GM19324 (cell line): ENCODE data around the gene FBN1.

Source experiments
- ATAC-seq: cut with Tn5 transposase; IDR thresholded peaks from one replicate; pipeline ENCODE4 v1.9.1; 2021; ENCODE audit warnings: mild to moderate bottlenecking, moderate library complexity; ENCODE audit not compliant: unreplicated experiment, low FRiP score

Gene FBN1

GRCh38 chr15:48477795-48478360 lies 167.6 kb downstream of the FBN1 start:
- no peak for ATAC-seq

DNA sequence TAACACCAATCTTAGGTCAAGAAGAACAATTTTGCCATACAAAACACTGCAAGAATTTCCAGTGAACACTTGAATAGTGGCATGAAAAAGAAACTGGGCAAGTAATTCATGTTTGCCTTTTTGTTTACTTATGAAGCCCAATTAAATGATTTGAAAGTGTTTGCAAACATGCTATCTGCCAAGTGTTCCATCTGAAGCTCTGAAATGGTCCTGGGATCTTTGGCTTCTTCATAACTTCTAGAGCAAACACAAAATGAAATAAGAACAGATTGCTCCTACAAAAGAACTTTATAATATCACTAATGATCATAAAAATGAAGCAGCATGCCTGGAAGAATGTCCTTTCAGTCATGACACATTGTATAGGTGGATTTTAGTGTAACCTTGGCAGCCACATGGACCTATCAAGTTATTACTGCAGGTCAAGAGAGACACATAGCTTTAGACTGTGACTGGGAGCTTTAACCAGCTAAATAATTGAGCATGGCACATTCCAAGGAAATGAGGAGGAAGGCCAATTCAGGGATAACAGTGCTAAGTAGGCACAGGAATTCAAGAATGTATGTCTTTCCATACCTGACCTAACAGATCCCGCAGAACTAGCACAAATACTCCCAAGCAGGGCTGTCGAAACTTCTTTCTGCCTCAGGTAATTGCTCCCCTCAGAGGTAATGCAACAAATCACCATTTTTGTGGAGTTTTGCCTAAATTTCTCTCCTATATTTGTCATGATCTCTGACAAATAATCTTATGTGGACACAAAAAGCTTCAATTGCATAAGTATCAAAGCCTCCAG lies 169.7 kb downstream of the FBN1 start:
- no peak for ATAC-seq

DNA sequence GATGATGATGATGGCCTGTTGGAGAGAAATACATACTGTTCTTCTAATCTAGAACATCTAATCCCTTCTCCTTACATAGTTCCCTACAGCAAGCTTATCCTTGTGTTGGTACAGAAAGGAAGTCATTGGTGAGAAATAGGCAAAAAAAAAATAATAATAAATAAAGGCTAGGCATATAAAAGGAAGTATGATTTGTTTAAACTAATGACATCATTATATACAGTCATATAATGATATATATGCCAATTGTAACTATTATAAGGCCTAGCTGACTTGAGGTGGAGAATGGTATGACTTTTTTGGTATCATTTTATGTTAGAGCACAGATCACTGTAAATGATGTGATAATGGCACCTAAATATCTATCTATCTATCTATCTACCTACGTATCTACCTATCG lies 171.8 kb downstream of the FBN1 start:
- ATAC-seq, result no peak

GRCh38 chr15:48472756-48473155 lies 172.8 kb downstream of the FBN1 start:
- ATAC-seq, result no peak

DNA sequence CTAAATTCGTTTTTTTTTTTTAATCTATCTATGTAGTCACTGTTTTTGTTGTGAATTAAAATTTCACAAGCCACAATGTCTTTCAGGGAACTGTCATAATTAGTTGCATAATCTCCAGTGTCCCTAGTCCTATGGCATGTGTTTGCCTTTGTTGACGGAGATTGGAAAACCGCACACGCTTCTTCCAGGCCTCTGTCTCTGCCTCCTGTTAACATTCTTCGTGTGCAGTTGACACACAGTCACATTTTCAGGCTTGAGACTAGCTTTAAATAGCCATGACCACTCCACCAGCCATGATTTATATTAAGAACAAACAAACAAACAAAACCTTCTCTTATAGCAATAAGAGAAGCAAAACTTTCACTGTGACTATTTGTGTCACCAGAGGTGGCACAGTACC lies 174.4 kb downstream of the FBN1 start:
- no peak for ATAC-seq

- ATAC-seq, result no peak
These were observed 175.4 kb downstream of the FBN1 start for GRCh38 chr15:48470096-48470495.

DNA sequence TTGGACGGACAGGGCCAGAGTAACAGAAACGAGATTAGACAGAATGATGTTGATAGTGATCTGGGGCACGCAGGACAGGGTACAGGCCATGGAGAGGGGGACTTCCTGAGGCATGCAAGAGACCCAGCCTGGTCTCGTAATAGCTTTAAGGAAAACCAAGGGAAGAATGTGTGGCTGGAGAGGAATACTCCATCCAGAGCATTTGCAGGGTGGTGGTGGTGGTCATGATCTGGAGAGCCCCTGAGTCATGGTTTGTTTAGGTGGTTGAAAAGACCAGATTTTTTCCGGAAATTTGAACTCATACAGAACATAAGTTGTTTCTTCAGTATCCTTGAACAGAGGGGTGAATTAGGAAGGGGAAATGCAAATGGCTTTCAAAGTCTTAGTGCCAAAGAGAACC lies 175.8 kb downstream of the FBN1 start:
- no peak for ATAC-seq

DNA sequence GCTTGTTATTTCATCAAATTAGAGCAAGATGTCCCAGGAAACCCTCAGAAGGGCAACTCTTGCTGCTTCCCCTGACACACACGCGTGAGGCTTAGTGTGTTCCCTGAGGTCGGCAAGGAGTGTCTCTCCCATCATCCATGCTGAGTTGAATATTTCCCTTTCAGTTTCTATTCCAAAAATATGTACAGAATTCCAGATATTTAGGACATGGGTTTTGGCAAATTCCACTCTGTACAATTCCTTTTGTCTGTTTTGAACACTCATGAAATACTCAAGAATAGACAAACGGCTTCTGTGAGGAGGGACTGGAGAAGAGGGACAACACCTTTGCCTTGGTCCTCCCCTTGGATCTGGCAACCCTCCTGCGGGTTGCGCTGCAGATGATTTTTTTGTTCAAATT lies 176.2 kb downstream of the FBN1 start:
- no peak for ATAC-seq

GRCh38 chr15:48467801-48468200 lies 177.7 kb downstream of the FBN1 start:
- ATAC-seq, result no peak

DNA sequence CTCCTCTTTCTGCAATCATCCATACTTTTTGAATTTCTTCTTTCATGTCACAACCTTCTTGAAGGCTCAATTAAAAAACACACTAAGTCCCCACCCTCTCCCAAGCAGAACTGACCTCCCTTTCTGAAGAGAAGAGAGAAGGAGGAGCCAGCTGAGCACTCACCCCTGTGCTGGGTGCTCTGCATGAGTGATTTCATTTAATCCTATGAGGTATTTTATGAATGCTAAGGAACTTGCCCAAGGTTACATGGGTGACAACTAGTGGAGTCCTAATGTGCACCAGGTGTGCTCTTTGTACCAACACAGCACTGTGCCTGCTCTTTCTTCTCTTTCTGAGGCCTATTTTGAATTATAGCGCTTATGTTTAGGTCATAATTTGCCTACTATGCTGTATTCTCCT lies 178.7 kb downstream of the FBN1 start:
- no peak for ATAC-seq

DNA sequence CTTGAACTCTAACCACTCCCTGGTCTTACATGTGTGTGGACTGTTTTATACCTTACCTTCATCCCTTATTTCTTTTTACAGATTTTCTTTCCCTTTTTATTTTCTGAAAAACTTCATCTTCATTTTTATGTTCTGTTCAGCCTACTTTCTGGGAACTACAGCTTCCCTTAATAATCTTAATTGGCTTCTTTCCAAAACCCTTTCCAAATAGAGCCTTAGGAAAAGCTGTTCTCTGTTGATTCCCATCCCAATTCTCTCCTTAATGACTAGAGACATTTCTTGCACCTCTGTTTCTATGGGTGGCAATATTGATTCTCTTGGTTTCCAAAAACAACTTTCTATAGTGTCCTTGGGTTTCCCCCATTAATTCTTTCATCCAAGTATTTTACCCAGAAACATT lies 179.4 kb downstream of the FBN1 start:
- no peak for ATAC-seq

GRCh38 chr15:48465410-48465809 lies 180.1 kb downstream of the FBN1 start:
- ATAC-seq, result no peak

DNA sequence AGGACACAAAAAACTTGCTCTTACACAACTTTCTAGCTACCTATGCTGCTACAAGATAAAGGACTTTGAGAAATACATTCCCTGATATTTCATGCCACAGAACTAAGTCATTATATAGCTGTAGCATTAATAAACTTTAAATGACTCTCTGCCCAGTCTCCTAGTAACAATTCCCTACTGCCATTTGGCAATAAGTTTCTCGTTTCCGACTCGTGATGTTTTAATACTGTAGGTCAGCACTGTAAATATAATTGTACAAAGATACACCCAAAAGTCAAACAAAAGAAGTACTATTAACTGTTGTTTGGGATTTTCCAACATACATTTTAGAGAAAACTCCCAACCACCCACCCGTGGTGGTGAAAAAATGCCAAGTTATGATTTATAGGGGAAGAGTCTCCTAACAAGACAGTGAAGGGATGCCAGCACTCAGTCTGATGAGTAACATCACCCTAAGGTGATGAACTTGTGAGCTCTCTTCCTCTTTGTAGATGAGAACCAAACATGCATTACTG lies 182.1 kb downstream of the FBN1 start:
- ATAC-seq, result no peak

GRCh38 chr15:48462688-48463087 lies 182.8 kb downstream of the FBN1 start:
- ATAC-seq, result no peak

DNA sequence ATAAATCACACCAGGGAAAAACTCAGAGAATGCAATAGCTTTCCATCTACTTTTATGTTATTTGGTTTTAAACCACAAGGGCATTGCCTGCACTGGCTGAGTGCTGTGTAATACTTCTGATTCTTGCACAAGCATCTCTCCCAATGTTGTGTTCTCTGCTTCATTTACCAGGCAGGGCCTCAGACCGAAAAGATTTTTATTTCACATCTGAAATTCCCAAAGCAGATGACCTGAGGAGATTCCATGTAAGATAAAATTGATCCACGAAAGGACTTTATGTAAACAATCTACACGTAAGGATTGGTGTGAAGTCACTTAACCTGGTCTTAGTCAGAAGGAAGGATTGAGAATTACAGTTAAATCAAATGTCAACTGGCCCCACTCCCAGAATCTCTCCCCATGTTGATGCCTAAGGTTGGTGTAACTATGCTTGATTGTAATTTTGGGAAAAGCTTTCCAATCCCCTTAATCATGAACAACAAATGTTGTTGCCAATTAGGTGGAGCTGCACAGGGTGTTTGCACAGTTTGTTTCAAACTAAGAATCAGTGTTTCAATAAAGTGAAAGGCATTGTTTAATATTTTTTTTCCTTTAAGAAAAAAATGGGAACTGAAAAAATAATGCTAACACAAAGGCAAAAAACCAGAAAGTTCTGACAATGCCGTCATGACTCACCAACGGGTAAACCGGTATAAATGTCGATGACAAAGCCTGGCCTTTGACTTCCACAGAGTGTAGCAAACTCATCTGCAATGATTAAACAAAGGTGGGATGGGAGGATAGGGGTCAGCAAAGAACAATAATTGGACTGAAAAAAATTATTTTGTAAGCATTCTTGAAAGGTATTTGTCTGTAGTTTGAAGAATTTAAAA lies 185.7 kb downstream of the FBN1 start:
- no peak for ATAC-seq

GRCh38 chr15:48458876-48459275 lies 186.6 kb downstream of the FBN1 start:
- no peak for ATAC-seq

DNA sequence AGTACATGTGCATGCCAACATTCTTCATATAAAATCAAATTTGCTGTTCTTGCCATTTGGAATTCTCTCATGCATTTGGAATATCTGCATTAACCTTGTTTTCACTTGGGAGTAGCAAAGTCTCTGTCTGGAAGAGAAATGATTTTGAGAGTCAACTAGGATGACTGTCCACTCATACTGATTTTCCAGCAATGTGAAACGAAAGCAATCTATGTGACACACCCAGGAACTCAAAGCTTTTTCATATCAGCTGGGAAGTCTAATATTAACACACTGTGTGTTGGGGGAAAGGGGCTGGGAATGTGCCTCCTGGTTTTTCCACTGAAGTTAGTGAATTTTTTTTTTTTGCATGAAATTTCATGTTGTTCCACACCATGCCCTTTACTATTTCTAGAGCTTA lies 189.4 kb downstream of the FBN1 start:
- no peak for ATAC-seq

- no peak for ATAC-seq
These were observed 193.8 kb downstream of the FBN1 start for GRCh38 chr15:48451736-48452135.

DNA sequence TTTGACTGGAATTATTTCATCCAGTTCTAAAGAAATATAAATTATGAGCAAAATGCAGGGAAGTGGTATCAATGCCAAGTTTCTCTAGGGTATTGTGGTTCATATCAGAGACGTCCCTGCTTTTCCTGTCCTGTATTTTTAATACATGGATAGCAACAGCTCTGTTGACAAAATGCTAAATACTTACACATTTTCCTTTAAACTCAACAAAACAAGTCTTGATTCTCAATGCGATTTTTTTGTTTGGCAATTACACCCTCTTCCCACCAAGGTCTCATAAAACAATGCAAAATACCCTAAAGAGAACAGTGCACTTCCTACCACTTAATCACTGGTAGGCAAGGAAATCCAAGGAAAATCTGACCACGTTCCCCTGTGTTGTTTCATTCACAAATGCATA lies 194.3 kb downstream of the FBN1 start:
- no peak for ATAC-seq

DNA sequence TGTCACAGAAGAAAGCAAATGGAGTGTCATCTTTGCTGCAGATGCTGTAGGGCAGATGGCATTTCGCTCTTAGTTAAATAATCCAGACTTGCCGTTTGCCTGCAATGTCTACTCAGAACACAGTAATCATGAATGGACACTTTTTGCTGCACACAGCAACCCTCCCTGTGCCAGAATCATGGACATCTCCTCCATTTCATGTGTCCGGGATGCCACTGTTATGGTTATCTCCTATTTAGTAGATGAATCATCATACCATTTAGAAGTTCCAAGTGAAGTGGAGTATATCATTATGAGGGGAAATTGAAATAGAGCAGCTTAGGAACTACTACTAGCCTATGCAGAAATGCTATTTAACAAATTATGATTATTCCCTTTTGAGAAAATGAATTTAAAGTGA lies 195.8 kb downstream of the FBN1 start:
- ATAC-seq, result no peak

- ATAC-seq, result no peak
These were observed 197.9 kb downstream of the FBN1 start for GRCh38 chr15:48447657-48448056.
